Large intestine (tissue), 3 donors: ENCODE data around the gene ADGRV1. TPM values are rescaled to one million over a fixed set of nuclear protein-coding genes. Genes with fewer than 3 reads are reported as not detected.

Experiments
- DNase-seq, 2 donors: peaks; one replicate each; pipeline versions ENCODE4 v3.0.0 to v3.0.0-alpha.2; 2013
- H3K27ac ChIP-seq: one replicate; pipeline ENCODE4 v1.5.1; 2013; ENCODE audit warnings: low read length
- H3K27me3 ChIP-seq: 2 replicates; pipeline ENCODE4 v1.6.1; 2013; ENCODE audit warnings: low read length; ENCODE audit not compliant: control insufficient read depth, insufficient read depth
- H3K36me3 ChIP-seq: 2 replicates; pipeline ENCODE4 v1.6.1; 2013; ENCODE audit warnings: low read length; ENCODE audit not compliant: control insufficient read depth, insufficient read depth
- H3K4me1 ChIP-seq: one replicate; pipeline ENCODE4 v1.6.1; 2013; ENCODE audit warnings: low read length; ENCODE audit not compliant: control insufficient read depth, insufficient read depth
- H3K4me3 ChIP-seq: one replicate; pipeline ENCODE4 v1.5.1; 2013; ENCODE audit warnings: low read length
- H3K9me3 ChIP-seq: one replicate; pipeline ENCODE4 v1.6.1; 2013; ENCODE audit warnings: mild to moderate bottlenecking, low read depth, low read length, moderate library complexity; ENCODE audit not compliant: control insufficient read depth
- WGBS: methylation state at CpG from one replicate; pipeline ENCODE4 v1.1.5; 2013; ENCODE audit warnings: low lambda C conversion rate; ENCODE audit not compliant: insufficient coverage; 5-methylcytosine and 5-hydroxymethylcytosine counted together
- polyA plus RNA-seq: library from polyadenylated mRNA; unstranded; fragments of 120-200 nt; gene quantifications from one replicate; pipeline ENCODE4 v1.2.1, GENCODE V29; 2013

ADGRV1 gene
- polyA plus RNA-seq, 1 donor = 3.0 TPM

DNA sequence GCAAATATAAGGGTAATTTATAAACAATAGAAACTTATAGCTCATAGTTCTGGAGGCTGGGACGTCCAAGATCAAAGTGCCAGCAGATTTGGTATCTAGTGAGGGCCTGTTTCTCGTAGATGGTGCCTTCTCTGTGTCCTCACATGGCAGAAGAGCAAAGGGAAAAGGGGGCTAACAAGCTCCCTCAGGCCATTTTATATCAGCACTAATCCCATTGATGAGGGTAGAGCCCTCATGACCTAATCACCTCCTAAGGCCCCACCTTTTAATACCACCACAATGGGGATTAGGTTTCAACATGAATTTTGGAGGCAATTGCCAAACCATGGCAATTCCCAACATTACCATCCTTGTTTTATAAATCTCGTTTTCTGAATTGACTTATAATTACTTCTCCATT is 564.7 kb downstream of the ADGRV1 start:
- Histone ChIP-seq H3K36me3 (no peaks in the 10 kb centered on the region), H3K27ac (no peak overlapping the region), H3K4me3 (no peak overlapping the region), H3K27me3 (no peaks in the 10 kb centered on the region), H3K4me1 (peaks cover 10% of the 10 kb centered on the region), H3K9me3 (no peaks in the 10 kb centered on the region)
- no peak for DNase-seq
- 100% methylated on average over 1 of the region's 3 CpGs for WGBS

GRCh38 chr5:91123901-91124300 is 565.3 kb downstream of the ADGRV1 start:
- peaks cover 10% of the 10 kb centered on the region for H3K4me1 ChIP-seq
- H3K27me3 ChIP-seq = no peaks in the 10 kb centered on the region
- WGBS = no CpG with 5 or more reads among the region's 4 CpGs
- DNase-seq = no peak
- no peak overlapping the region for H3K4me3 ChIP-seq
- H3K9me3 ChIP-seq = no peaks in the 10 kb centered on the region
- no peak overlapping the region for H3K27ac ChIP-seq
- no peaks in the 10 kb centered on the region for H3K36me3 ChIP-seq

GRCh38 chr5:91125916-91126315 is 567.3 kb downstream of the ADGRV1 start:
- DNase-seq = no peak
- Histone ChIP-seq H3K27ac (no peak overlapping the region), H3K4me3 (no peak overlapping the region), H3K27me3 (no peaks in the 10 kb centered on the region), H3K9me3 (no peaks in the 10 kb centered on the region), H3K36me3 (no peaks in the 10 kb centered on the region), H3K4me1 (no peaks in the 10 kb centered on the region)
- 100% methylated on average over 1 of the region's 1 CpG for WGBS

GRCh38 chr5:91126448-91126847 is 567.9 kb downstream of the ADGRV1 start:
- H3K4me1 ChIP-seq = no peaks in the 10 kb centered on the region
- H3K27me3 ChIP-seq = no peaks in the 10 kb centered on the region
- no peak overlapping the region for H3K27ac ChIP-seq
- WGBS = no CpG with 5 or more reads among the region's 1 CpG
- peak in 1 of 2 donors; percentile 38 for DNase-seq
- H3K9me3 ChIP-seq = no peaks in the 10 kb centered on the region
- H3K36me3 ChIP-seq = no peaks in the 10 kb centered on the region
- H3K4me3 ChIP-seq = no peak overlapping the region

DNA sequence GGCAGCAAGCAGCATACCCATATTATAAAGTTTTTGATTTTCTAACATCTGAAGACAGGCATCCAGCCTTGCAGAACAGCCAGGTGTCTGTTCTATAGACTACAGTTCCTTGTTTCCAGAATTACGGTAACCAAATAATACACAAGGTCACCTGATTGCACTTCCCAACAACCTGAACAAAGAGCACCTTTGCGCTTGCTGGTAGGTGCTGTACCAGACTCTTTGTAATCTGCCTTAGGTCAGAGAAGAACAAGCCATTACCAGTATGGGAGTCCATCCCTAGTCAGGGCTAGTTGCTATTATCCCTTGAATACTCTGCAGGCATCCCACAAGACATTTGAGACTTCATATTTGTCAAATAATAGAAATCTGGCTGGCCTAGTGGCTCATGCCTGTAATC is 568.3 kb downstream of the ADGRV1 start:
- WGBS = no CpG with 5 or more reads among the region's 2 CpGs
- H3K9me3 ChIP-seq = no peaks in the 10 kb centered on the region
- DNase-seq = peak in 1 of 2 donors; percentile 30
- H3K27ac ChIP-seq = no peak overlapping the region
- no peaks in the 10 kb centered on the region for H3K36me3 ChIP-seq
- no peaks in the 10 kb centered on the region for H3K4me1 ChIP-seq
- H3K4me3 ChIP-seq = no peak overlapping the region
- H3K27me3 ChIP-seq = no peaks in the 10 kb centered on the region

DNA sequence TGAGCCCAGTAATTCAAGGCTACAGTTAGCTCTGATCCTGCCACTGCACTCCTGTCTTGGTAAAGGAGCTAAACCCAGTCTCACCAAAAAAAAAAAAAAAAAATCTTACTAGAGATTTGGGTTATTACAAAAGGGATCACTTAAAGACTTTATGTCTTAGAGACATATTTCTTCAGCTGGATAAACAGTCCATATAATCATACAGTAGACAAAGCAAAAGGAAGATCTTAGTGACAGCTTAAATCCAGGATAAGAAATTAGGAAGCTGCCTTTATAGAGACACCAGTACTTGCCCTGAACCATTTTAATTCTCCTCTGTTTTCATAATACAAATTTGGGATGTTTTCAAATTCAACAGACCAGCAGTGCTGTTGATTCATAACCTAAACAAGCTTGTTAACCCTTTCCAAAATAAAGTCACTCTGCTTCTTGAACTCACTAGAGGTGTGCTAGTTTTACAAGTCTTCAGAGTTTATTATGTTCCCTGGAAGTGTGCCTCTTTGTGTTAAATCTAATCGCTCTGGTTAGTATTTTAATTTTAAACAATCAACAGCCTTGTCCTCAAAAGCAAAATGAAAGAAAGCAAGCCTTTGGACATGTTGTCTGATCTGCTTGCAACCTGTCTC is 569.0 kb downstream of the ADGRV1 start:
- no peak overlapping the region for H3K27ac ChIP-seq
- no peaks in the 10 kb centered on the region for H3K9me3 ChIP-seq
- no CpG with 5 or more reads among the region's 1 CpG for WGBS
- no peaks in the 10 kb centered on the region for H3K36me3 ChIP-seq
- H3K4me1 ChIP-seq = no peaks in the 10 kb centered on the region
- no peaks in the 10 kb centered on the region for H3K27me3 ChIP-seq
- no peak for DNase-seq
- H3K4me3 ChIP-seq = no peak overlapping the region

DNA sequence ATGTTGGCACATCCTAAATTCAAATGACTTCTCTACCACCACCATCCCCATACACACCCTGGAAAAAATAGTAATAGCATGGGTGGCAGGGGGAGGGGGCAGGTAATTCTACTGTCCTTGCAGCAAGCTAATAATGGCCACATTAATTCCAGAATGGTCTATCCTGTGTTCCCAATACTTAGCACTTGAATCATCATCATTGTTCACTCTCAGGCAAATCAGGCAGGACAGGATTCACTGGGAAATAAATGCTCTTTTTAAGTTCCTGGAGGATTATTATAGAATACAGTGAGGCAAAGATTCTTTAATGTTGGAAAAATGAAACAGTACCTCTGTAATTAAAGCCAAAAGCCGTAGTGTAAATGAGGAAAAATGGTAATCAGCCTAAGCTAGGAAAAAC is 570.0 kb downstream of the ADGRV1 start:
- no peak for DNase-seq
- 100% methylated on average over 1 of the region's 1 CpG for WGBS
- no peak overlapping the region for H3K27ac ChIP-seq
- no peaks in the 10 kb centered on the region for H3K4me1 ChIP-seq
- H3K27me3 ChIP-seq = no peaks in the 10 kb centered on the region
- H3K9me3 ChIP-seq = no peaks in the 10 kb centered on the region
- no peaks in the 10 kb centered on the region for H3K36me3 ChIP-seq
- no peak overlapping the region for H3K4me3 ChIP-seq

DNA sequence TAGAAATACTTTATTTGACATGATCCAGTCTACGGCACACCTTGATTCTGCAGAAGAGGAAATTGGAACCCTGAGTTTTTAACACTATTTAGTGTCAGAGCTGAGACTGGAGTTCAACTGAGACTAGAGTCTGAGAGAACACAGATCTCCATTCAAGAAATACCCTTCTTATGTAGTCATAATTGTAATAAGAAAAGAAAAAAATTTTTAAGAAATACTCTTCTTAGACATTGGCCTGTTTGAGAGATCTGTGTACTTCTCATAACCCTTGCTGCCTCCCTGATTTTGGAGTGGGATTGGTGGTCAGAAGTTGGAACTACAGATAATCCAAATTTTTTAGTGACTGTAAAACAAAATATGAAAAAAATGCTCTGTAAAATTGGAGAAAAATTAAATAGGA is 571.2 kb downstream of the ADGRV1 start:
- no peaks in the 10 kb centered on the region for H3K36me3 ChIP-seq
- DNase-seq = no peak
- no peaks in the 10 kb centered on the region for H3K9me3 ChIP-seq
- no peak overlapping the region for H3K4me3 ChIP-seq
- no peaks in the 10 kb centered on the region for H3K27me3 ChIP-seq
- no CpG with 5 or more reads among the region's 1 CpG for WGBS
- H3K27ac ChIP-seq = no peak overlapping the region
- H3K4me1 ChIP-seq = no peaks in the 10 kb centered on the region

DNA sequence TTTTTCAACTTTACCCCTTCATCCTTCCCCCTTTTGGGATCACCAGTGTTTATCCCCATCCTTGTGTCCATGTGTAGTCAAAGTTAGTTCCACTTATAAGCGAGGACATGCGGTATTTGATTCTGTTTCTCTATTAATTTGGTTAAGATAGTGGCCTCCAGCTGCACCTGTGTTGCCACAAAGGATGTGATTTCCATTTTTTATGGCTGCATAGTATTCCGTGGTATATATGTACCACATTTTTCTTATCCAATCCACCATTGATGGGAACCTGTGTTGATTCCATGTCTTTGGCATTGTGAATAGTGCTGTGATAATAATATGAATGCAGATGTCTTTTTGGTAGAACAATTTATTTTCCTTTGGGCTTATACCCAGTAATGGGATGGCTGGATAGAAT is 572.2 kb downstream of the ADGRV1 start:
- DNase-seq = no peak
- no peaks in the 10 kb centered on the region for H3K27me3 ChIP-seq
- H3K9me3 ChIP-seq = no peaks in the 10 kb centered on the region
- H3K4me1 ChIP-seq = no peaks in the 10 kb centered on the region
- no peak overlapping the region for H3K27ac ChIP-seq
- H3K4me3 ChIP-seq = no peak overlapping the region
- WGBS = no CpG with 5 or more reads among the region's 3 CpGs
- H3K36me3 ChIP-seq = no peaks in the 10 kb centered on the region

- Histone ChIP-seq H3K27ac (no peak overlapping the region), H3K4me1 (no peaks in the 10 kb centered on the region), H3K4me3 (no peak overlapping the region), H3K27me3 (no peaks in the 10 kb centered on the region), H3K9me3 (no peaks in the 10 kb centered on the region), H3K36me3 (no peaks in the 10 kb centered on the region)
- no peak for DNase-seq
- 100% methylated on average over 2 of the region's 2 CpGs for WGBS
These were observed 574.0 kb downstream of the ADGRV1 start for GRCh38 chr5:91132550-91132949.

- Histone ChIP-seq H3K4me3 (no peak overlapping the region), H3K27me3 (no peaks in the 10 kb centered on the region), H3K36me3 (no peaks in the 10 kb centered on the region), H3K27ac (no peak overlapping the region), H3K4me1 (no peaks in the 10 kb centered on the region), H3K9me3 (no peaks in the 10 kb centered on the region)
- DNase-seq = no peak
These were observed 574.6 kb downstream of the ADGRV1 start for GRCh38 chr5:91133183-91133582.
